Measurements from ENCODE around the gene WRAP53. TPM values are rescaled to one million over a fixed set of nuclear protein-coding genes. Genes with fewer than 3 reads are reported as not detected.

The WRAP53 gene
- total and polyA plus RNA-seq, 4 donors = 1.8 to 3.3 (median 2.6) TPM

GRCh38 chr17:7651097-7651664, 37.1 kb upstream of the WRAP53 start:
- Histone ChIP-seq H3K4me3 (ENCODE audit: low read depth in 1 of 3, low read length in 3 of 3) (peak overlapping the region; percentile 49 to 66 (median 50)), H3K27ac (ENCODE audit: low read depth in 1 of 2, low read length in 2 of 2) (no peak overlapping the region), H3K9ac (ENCODE audit: low read depth in 1 of 2, low read length in 2 of 2) (no peak overlapping the region), H3K27me3 (ENCODE audit: control insufficient read depth in 4 of 4, insufficient read depth in 4 of 4, low read length in 3 of 4) (no peaks in the 10 kb centered on the region), H3K4me1 (ENCODE audit: control insufficient read depth in 4 of 4, insufficient read depth in 4 of 4, low read length in 3 of 4) (peaks cover 4 to 18% (median 9%) of the 10 kb centered on the region in 4 donors), H3K36me3 (ENCODE audit: control insufficient read depth in 4 of 4, insufficient read depth in 3 of 4, low read depth in 1 of 4, low read length in 3 of 4) (no peaks in the 10 kb centered on the region), H3K9me3 (ENCODE audit: control insufficient read depth in 4 of 4, low read length in 3 of 4) (no peaks in the 10 kb centered on the region)
- no peak for TF ChIP-seq EGR1 (IDR thresholded peaks at IDR 0.05; ENCODE audit: low read depth in 2 of 2)
- no peak for TF ChIP-seq SP1 (IDR thresholded peaks at IDR 0.05)
- TF ChIP-seq HNF4G (IDR thresholded peaks at IDR 0.05) = no peak
- TF ChIP-seq, protein P1, sequence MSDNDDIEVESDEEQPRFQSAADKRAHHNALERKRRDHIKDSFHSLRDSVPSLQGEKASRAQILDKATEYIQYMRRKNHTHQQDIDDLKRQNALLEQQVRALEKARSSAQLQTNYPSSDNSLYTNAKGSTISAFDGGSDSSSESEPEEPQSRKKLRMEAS (IDR thresholded peaks at IDR 0.05) = no peak
- no peak for TF ChIP-seq JUND (IDR thresholded peaks at IDR 0.05)
- TF ChIP-seq FOXA1 (IDR thresholded peaks at IDR 0.05) = no peak
- no peak for TF ChIP-seq YY1 (IDR thresholded peaks at IDR 0.05)
- TF ChIP-seq TAF1 (conservative IDR thresholded peaks at IDR 0.05) = no peak
- TF ChIP-seq GABPA (IDR thresholded peaks at IDR 0.05 in 1 of 2, conservative IDR thresholded peaks at IDR 0.05 in 1 of 2) = no peak
- TF ChIP-seq HNF4A (conservative IDR thresholded peaks at IDR 0.05) = no peak
- TF ChIP-seq CTCF (IDR thresholded peaks at IDR 0.05; ENCODE audit: low read depth, low read length, missing input control) = no peak
- no peak for TF ChIP-seq ZBTB33 (IDR thresholded peaks at IDR 0.05)
- no peak for TF ChIP-seq RXRA (IDR thresholded peaks at IDR 0.05)
- no peak for TF ChIP-seq RAD21 (IDR thresholded peaks at IDR 0.05)
- TF ChIP-seq REST (IDR thresholded peaks at IDR 0.05) = no peak
- TF ChIP-seq NR2F2 (IDR thresholded peaks at IDR 0.05) = no peak
- TF ChIP-seq, protein P2, sequence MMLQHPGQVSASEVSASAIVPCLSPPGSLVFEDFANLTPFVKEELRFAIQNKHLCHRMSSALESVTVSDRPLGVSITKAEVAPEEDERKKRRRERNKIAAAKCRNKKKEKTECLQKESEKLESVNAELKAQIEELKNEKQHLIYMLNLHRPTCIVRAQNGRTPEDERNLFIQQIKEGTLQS (IDR thresholded peaks at IDR 0.05) = no peak
- 1% methylated on average over 45 of the region's 45 CpGs for WGBS
- DNase-seq (ENCODE audit: low spot score) = peak; percentile 44

Measured in liver (tissue), 9 donors.